Vagina (tissue), 2 donors: Measurements from ENCODE around the gene SCUBE1.

Source experiments
- POLR2A ChIP-seq, 2 donors: fragments of 450-650 bp; IDR thresholded peaks; one replicate each; pipeline ENCODE4 v1.6.1; 2017; ENCODE audit warnings: antibody characterized with exemption in 2 of 2, mild to moderate bottlenecking in 2 of 2, moderate library complexity in 2 of 2
- POLR2AphosphoS5 ChIP-seq, 2 donors: sonication (generic); formaldehyde crosslinking; IDR thresholded peaks; one replicate each; pipeline ENCODE4 v1.9.0; 2017; ENCODE audit warnings: antibody characterized with exemption in 2 of 2, mild to moderate bottlenecking in 2 of 2, low read depth in 1 of 2; ENCODE audit not compliant: insufficient read depth in 1 of 2
- TF ChIP-seq, protein P1 (sequence below), 3 experiments: fragments of 450-650 bp in 2 of 3; fragments of 200-600 bp in 1 of 3; sonication (generic) in 1 of 3; IDR thresholded peaks; one replicate each; pipeline ENCODE4 v1.5.1; 2017 to 2019; ENCODE audit warnings: antibody characterized with exemption in 3 of 3, mild to moderate bottlenecking in 2 of 3, moderate library complexity in 2 of 3

GRCh38 chr22:43317239-43317638, 25.9 kb downstream of the SCUBE1 start:
- TF ChIP-seq, protein P1, sequence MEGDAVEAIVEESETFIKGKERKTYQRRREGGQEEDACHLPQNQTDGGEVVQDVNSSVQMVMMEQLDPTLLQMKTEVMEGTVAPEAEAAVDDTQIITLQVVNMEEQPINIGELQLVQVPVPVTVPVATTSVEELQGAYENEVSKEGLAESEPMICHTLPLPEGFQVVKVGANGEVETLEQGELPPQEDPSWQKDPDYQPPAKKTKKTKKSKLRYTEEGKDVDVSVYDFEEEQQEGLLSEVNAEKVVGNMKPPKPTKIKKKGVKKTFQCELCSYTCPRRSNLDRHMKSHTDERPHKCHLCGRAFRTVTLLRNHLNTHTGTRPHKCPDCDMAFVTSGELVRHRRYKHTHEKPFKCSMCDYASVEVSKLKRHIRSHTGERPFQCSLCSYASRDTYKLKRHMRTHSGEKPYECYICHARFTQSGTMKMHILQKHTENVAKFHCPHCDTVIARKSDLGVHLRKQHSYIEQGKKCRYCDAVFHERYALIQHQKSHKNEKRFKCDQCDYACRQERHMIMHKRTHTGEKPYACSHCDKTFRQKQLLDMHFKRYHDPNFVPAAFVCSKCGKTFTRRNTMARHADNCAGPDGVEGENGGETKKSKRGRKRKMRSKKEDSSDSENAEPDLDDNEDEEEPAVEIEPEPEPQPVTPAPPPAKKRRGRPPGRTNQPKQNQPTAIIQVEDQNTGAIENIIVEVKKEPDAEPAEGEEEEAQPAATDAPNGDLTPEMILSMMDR (IDR thresholded peaks at IDR 0.05) = no peak
- TF ChIP-seq POLR2A (IDR thresholded peaks at IDR 0.05) (no peak), POLR2AphosphoS5 (IDR thresholded peaks at IDR 0.05; ENCODE audit: insufficient read depth in 1 of 2, low read depth in 1 of 2) (no peak)
